Fibroblast of lung (primary cell): ENCODE results near the gene B3GNT8. TPM values are rescaled to one million over a fixed set of nuclear protein-coding genes. Genes with fewer than 3 reads are reported as not detected.

Experiments used
- DNase-seq, 2 donors: peaks; one replicate each; pipeline versions ENCODE4 v3.0.0 to v3.0.0-alpha.2; 2010; ENCODE audit warnings: low read depth in 2 of 2
- H2AFZ ChIP-seq: 2 replicates; pipeline ENCODE4 v1.5.1; 2012; ENCODE audit warnings: low read length, control low read depth, inconsistent platforms
- H3K27ac ChIP-seq: 2 replicates; pipeline ENCODE4 v1.5.1; 2011; ENCODE audit warnings: low read length, control low read depth; ENCODE audit not compliant: insufficient read depth
- H3K27me3 ChIP-seq: 2 replicates; pipeline ENCODE4 v1.5.1; 2011; ENCODE audit warnings: mild to moderate bottlenecking, low read length; ENCODE audit not compliant: control insufficient read depth, insufficient read depth
- H3K36me3 ChIP-seq: 2 replicates; pipeline ENCODE4 v1.5.1; 2011; ENCODE audit warnings: low read length; ENCODE audit not compliant: control insufficient read depth, insufficient read depth
- H3K4me1 ChIP-seq: 2 replicates; pipeline ENCODE4 v1.5.1; 2011; ENCODE audit warnings: low read length; ENCODE audit not compliant: control insufficient read depth, insufficient read depth; ENCODE audit errors: extremely low read depth
- H3K4me2 ChIP-seq: 2 replicates; pipeline ENCODE4 v1.5.1; 2011; ENCODE audit warnings: low read length, control low read depth; ENCODE audit not compliant: insufficient read depth; ENCODE audit errors: extremely low read depth
- H3K4me3 ChIP-seq, 4 experiments: fragments of 200-600 bp in 1 of 4; sonication (generic) in 1 of 4; replicated peaks in 1 of 4; 2 replicates each; pipeline ENCODE4 v1.5.1; 2011 to 2016; ENCODE audit warnings: low read length in 4 of 4, low read depth in 3 of 4, mild to moderate bottlenecking in 3 of 4, control low read depth in 2 of 4, inconsistent platforms in 1 of 4, mixed read lengths in 1 of 4; ENCODE audit not compliant: insufficient read depth in 1 of 4; ENCODE audit errors: control extremely low read depth in 1 of 4
- H3K79me2 ChIP-seq: 2 replicates; pipeline ENCODE4 v1.5.1; 2012; ENCODE audit warnings: mild to moderate bottlenecking, low read length, inconsistent platforms; ENCODE audit not compliant: control insufficient read depth, insufficient read depth
- H3K9ac ChIP-seq: 2 replicates; pipeline ENCODE4 v1.5.1; 2011; ENCODE audit warnings: mild to moderate bottlenecking, low read length, control low read depth; ENCODE audit not compliant: insufficient read depth
- H3K9me3 ChIP-seq: 2 replicates; pipeline ENCODE4 v1.5.1; 2012; ENCODE audit warnings: low read depth, low read length; ENCODE audit not compliant: control insufficient read depth, insufficient read depth
- H4K20me1 ChIP-seq: 2 replicates; pipeline ENCODE4 v1.5.1; 2011; ENCODE audit warnings: low read length; ENCODE audit not compliant: control insufficient read depth, insufficient read depth; ENCODE audit errors: extremely low read depth
- EZH2 ChIP-seq: IDR thresholded peaks from 2 replicates; pipeline ENCODE4 v1.5.1; 2012; ENCODE audit warnings: low read length, control low read depth, mild to moderate bottlenecking; ENCODE audit errors: missing control alignments
- polyA plus RNA-seq, 2 donors: library from polyadenylated mRNA; depleted of rRNA in 1 of 2; stranded (reverse) in 1 of 2; unstranded in 1 of 2; fragments of >200 nt; gene quantifications; 2 replicates each; pipeline ENCODE4 v1.2.1, GENCODE V29; 2011 to 2012; ENCODE audit warnings: missing spikeins in 1 of 2
- total RNA-seq: library from RNA; depleted of rRNA; stranded (reverse); fragments of >200 nt; gene quantifications from 2 replicates; pipeline ENCODE4 v1.2.1, GENCODE V29; 2014
- TF ChIP-seq, protein P1 (sequence below), 2 donors: IDR thresholded peaks in 1 of 2; conservative IDR thresholded peaks in 1 of 2; 1 replicate in 1 of 2; 2 replicates in 1 of 2; pipeline ENCODE4 v1.5.1; 2011 to 2012; ENCODE audit warnings: low read length in 2 of 2, control low read depth in 1 of 2, inconsistent platforms in 1 of 2, low read depth in 1 of 2, mild to moderate bottlenecking in 1 of 2

The B3GNT8 gene
- total and polyA plus RNA-seq, 2 donors (not counting 1 experiment from before 2014, with no cell fraction given), result 0.54 to 3.5 TPM

DNA sequence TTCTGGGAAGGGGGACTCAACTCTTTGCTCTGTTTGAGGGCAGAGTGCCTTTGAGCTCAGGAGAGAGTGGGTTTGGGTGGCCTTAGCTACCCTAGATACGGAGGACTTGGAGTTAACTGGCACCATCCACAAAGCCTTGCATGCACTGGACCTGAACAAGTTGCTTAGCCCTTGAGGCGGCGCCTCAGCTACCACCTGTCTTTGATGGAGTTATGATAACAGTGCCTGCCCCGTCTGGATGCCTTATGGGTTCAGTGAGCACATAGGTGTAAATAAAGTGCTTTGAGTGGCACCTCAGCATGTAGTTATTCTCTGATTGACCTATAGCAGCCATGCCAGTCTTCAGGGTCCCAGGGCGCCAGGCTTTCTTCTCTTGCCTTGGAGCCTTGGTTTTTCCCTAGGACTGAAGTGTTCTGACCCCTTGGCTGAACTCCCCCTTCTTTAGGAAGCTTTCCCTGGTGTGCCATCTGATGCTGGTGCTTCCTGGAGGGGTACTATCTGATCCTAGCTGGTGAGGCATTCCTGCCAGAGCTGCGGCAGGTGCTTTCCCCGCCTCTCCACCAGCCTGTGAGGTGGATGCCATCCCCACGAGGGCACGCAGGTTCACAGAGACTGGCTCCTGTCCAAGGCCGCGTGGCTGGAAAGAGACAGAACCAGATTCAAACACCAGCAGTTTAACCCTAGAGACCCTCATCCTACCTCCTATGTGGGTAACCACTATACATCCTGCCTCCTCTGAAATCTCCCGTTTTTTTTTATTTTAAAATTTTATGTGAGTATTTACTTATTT, 23.8 kb downstream of the B3GNT8 start:
- no peak overlapping the region for H3K4me3 ChIP-seq
- H3K9me3 ChIP-seq, result no peaks in the 10 kb centered on the region
- H3K27me3 ChIP-seq, result no peaks in the 10 kb centered on the region
- H3K9ac ChIP-seq, result no peak overlapping the region
- no peak overlapping the region for H3K4me2 ChIP-seq
- no peak overlapping the region for H3K27ac ChIP-seq
- H3K79me2 ChIP-seq, result peaks cover 3% of the 10 kb centered on the region
- no peaks in the 10 kb centered on the region for H4K20me1 ChIP-seq
- no peak for DNase-seq
- no peak overlapping the region for H2AFZ ChIP-seq
- H3K4me1 ChIP-seq, result peaks cover 3% of the 10 kb centered on the region
- H3K36me3 ChIP-seq, result no peaks in the 10 kb centered on the region
- no peak for TF ChIP-seq EZH2
- TF ChIP-seq, protein P1, sequence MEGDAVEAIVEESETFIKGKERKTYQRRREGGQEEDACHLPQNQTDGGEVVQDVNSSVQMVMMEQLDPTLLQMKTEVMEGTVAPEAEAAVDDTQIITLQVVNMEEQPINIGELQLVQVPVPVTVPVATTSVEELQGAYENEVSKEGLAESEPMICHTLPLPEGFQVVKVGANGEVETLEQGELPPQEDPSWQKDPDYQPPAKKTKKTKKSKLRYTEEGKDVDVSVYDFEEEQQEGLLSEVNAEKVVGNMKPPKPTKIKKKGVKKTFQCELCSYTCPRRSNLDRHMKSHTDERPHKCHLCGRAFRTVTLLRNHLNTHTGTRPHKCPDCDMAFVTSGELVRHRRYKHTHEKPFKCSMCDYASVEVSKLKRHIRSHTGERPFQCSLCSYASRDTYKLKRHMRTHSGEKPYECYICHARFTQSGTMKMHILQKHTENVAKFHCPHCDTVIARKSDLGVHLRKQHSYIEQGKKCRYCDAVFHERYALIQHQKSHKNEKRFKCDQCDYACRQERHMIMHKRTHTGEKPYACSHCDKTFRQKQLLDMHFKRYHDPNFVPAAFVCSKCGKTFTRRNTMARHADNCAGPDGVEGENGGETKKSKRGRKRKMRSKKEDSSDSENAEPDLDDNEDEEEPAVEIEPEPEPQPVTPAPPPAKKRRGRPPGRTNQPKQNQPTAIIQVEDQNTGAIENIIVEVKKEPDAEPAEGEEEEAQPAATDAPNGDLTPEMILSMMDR (conservative IDR thresholded peaks at IDR 0.05 in 1 of 2, IDR thresholded peaks at IDR 0.05 in 1 of 2; ENCODE audit: low read depth in 1 of 2, low read length in 2 of 2), result no peak

DNA sequence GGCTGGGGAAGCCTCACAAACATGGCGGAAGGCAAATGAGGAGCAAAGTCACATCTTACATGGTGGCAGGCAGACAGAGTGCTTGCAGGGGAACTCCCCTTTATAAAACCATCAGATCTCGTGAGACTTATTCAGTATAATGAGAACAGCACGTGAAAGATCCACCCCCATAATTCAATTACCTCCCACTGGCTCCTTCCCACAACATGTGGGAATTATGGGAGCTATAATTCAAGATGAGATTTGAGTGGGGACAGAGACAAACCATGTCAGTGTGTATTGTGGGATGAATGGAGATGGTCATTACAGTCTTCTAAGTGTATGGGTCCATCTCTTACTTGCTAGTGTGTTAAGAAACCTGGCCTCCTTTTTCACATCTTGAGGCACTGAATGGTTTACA, 25.2 kb downstream of the B3GNT8 start:
- H4K20me1 ChIP-seq, result no peaks in the 10 kb centered on the region

DNA sequence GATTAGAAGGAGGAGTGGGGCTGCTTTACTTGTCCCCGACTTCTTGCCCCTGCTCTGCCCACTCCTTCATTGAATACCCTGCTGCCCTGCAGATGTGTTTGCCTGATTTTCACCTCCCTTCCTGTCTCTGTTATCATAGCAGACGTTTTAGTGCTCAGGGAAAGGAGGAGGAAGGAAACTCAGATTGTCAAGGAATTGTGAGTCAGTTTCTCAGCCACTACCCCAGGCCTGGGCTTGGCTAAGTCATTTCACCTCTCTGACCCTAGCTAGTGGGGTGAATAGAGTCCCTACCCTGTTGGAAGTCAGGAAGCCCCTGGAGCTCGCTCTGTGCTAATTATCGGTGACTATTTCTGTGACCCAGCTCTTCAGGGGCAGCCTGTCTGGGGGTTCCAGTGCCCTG, 25.7 kb downstream of the B3GNT8 start:
- no peaks in the 10 kb centered on the region for H3K36me3 ChIP-seq
- peaks cover 4% of the 10 kb centered on the region for H3K4me1 ChIP-seq
- no peak overlapping the region for H2AFZ ChIP-seq
- no peak overlapping the region for H3K4me2 ChIP-seq
- H3K27me3 ChIP-seq, result no peaks in the 10 kb centered on the region
- H3K79me2 ChIP-seq, result peaks cover 7% of the 10 kb centered on the region
- no peaks in the 10 kb centered on the region for H4K20me1 ChIP-seq
- TF ChIP-seq, protein P1 (conservative IDR thresholded peaks at IDR 0.05 in 1 of 2, IDR thresholded peaks at IDR 0.05 in 1 of 2; ENCODE audit: low read depth in 1 of 2, low read length in 2 of 2), result no peak
- no peak for TF ChIP-seq EZH2
- DNase-seq, result no peak
- no peak overlapping the region for H3K9ac ChIP-seq
- no peaks in the 10 kb centered on the region for H3K9me3 ChIP-seq
- no peak overlapping the region for H3K27ac ChIP-seq
- no peak overlapping the region for H3K4me3 ChIP-seq

More for the DNA sequence above, 25.2 kb downstream of the B3GNT8 start:
- H3K4me2 ChIP-seq, result no peak overlapping the region
- TF ChIP-seq, protein P1 (conservative IDR thresholded peaks at IDR 0.05 in 1 of 2, IDR thresholded peaks at IDR 0.05 in 1 of 2; ENCODE audit: low read depth in 1 of 2, low read length in 2 of 2), result no peak
- no peak for TF ChIP-seq EZH2
- H3K9ac ChIP-seq, result no peak overlapping the region
- H3K27me3 ChIP-seq, result no peaks in the 10 kb centered on the region
- no peaks in the 10 kb centered on the region for H3K36me3 ChIP-seq
- DNase-seq, result no peak
- peaks cover 7% of the 10 kb centered on the region for H3K79me2 ChIP-seq
- no peak overlapping the region for H2AFZ ChIP-seq
- H3K4me3 ChIP-seq, result no peak overlapping the region
- H3K27ac ChIP-seq, result no peak overlapping the region
- H3K9me3 ChIP-seq, result no peaks in the 10 kb centered on the region
- H3K4me1 ChIP-seq, result peaks cover 4% of the 10 kb centered on the region
